DND-41 (cell line): Measurements from ENCODE around the gene AGAP5.

ENCODE experiments used
- ATAC-seq: fragments of 200-7000 bp; cut with Tn5 transposase; 3 replicates; pipeline ENCODE4 v1.9.1; 2021; ENCODE audit warnings: low read depth; ENCODE audit not compliant: insufficient read depth
- DNase-seq: peaks from one replicate; pipeline ENCODE4 v3.0.0-alpha.2; 2020
- H2AFZ ChIP-seq: 2 replicates; pipeline ENCODE4 v1.6.0; 2012; ENCODE audit warnings: low read depth, low read length
- H3K27ac ChIP-seq: 2 replicates; pipeline ENCODE4 v1.5.1; 2012; ENCODE audit warnings: low read length, inconsistent platforms
- H3K27me3 ChIP-seq: fragments of 200-600 bp; sonication (generic); 2 replicates; pipeline ENCODE4 v1.6.0; 2012; ENCODE audit warnings: low read length, mild to moderate bottlenecking, inconsistent platforms; ENCODE audit not compliant: insufficient read depth, poor library complexity
- H3K36me3 ChIP-seq: 2 replicates; pipeline ENCODE4 v1.5.1; 2012; ENCODE audit warnings: low read length, inconsistent platforms; ENCODE audit not compliant: insufficient read depth
- H3K4me1 ChIP-seq: 2 replicates; pipeline ENCODE4 v1.5.1; 2012; ENCODE audit warnings: mild to moderate bottlenecking, low read length; ENCODE audit not compliant: insufficient read depth
- H3K4me2 ChIP-seq: 2 replicates; pipeline ENCODE4 v1.6.0; 2012; ENCODE audit warnings: mild to moderate bottlenecking, moderate library complexity, low read length, inconsistent platforms; ENCODE audit not compliant: insufficient read depth
- H3K4me3 ChIP-seq, 2 experiments: fragments of 200-600 bp in 1 of 2; shearing (Covaris generic) in 1 of 2; 2 replicates each; pipeline ENCODE4 v1.5.1; 2012 to 2016; ENCODE audit warnings: inconsistent platforms in 2 of 2, low read length in 2 of 2, mild to moderate bottlenecking in 2 of 2, low read depth in 1 of 2, moderate library complexity in 1 of 2
- H3K79me2 ChIP-seq: 2 replicates; pipeline ENCODE4 v1.6.0; 2012; ENCODE audit warnings: low read length, inconsistent platforms; ENCODE audit not compliant: insufficient read depth
- H3K9ac ChIP-seq: 2 replicates; pipeline ENCODE4 v1.6.0; 2012; ENCODE audit warnings: low read depth, mild to moderate bottlenecking, inconsistent platforms, low read length, moderate library complexity
- H3K9me3 ChIP-seq: 2 replicates; pipeline ENCODE4 v1.5.1; 2012; ENCODE audit warnings: low read length, moderate library complexity, mild to moderate bottlenecking, inconsistent platforms; ENCODE audit not compliant: insufficient read depth, severe bottlenecking
- H4K20me1 ChIP-seq: 2 replicates; pipeline ENCODE4 v1.6.0; 2012; ENCODE audit warnings: low read length; ENCODE audit not compliant: insufficient read depth
- EZH2 ChIP-seq: IDR thresholded peaks from 3 replicates; pipeline ENCODE4 v1.6.1; 2012; ENCODE audit warnings: borderline replicate concordance, low read depth, mild to moderate bottlenecking, moderate library complexity, low read length, inconsistent platforms; ENCODE audit not compliant: severe bottlenecking
- TF ChIP-seq, protein P1 (sequence below): IDR thresholded peaks from 2 replicates; pipeline ENCODE4 v1.5.1; 2012; ENCODE audit warnings: borderline replicate concordance, low read length, moderate library complexity, mild to moderate bottlenecking; ENCODE audit not compliant: poor library complexity, severe bottlenecking; ENCODE audit errors: extremely low read depth

Gene AGAP5

DNA sequence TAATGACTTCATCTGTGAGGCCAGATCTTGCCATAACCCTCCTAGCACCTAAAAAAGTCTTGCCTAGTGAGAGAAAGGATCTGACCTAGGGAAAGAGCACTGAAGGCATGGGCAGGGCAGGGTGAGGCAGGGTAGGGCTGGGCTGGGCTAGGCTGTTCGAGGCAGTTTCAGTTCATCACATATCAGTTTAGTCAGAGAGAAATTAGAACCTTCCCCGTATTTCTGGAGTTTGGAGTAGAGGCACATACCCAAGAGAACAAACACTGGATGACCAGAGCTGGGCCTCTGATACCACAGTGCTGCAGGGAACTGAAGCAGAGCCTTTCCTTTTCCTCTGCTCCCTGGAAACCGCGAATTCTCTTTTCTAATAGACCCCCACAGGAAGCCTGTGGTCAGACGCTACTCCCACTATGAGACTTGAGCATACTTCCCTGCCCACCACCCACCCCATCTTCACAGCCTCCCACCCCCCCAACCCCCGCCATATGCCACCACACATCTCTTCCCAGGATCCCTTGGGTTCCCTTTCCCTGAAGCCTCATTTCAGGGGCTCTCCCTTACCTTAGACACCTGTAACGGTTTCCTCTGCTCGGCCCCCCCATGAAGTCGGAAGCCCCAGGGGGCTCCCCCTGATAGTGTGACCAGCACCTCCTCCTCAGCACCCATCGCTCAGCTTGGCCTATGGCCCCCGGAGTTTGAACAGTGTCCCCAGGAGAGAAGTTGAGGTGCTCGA, 42.5 kb downstream of the AGAP5 start:
- no peak for TF ChIP-seq EZH2
- TF ChIP-seq, protein P1, sequence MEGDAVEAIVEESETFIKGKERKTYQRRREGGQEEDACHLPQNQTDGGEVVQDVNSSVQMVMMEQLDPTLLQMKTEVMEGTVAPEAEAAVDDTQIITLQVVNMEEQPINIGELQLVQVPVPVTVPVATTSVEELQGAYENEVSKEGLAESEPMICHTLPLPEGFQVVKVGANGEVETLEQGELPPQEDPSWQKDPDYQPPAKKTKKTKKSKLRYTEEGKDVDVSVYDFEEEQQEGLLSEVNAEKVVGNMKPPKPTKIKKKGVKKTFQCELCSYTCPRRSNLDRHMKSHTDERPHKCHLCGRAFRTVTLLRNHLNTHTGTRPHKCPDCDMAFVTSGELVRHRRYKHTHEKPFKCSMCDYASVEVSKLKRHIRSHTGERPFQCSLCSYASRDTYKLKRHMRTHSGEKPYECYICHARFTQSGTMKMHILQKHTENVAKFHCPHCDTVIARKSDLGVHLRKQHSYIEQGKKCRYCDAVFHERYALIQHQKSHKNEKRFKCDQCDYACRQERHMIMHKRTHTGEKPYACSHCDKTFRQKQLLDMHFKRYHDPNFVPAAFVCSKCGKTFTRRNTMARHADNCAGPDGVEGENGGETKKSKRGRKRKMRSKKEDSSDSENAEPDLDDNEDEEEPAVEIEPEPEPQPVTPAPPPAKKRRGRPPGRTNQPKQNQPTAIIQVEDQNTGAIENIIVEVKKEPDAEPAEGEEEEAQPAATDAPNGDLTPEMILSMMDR = no peak
- H3K79me2 ChIP-seq = no peaks in the 10 kb centered on the region
- H3K9me3 ChIP-seq = no peaks in the 10 kb centered on the region
- H3K27ac ChIP-seq = no peak overlapping the region
- no peaks in the 10 kb centered on the region for H3K27me3 ChIP-seq
- H3K4me2 ChIP-seq = no peak overlapping the region; the same call in 1 of the 2 replicates
- no peak overlapping the region for H3K4me3 ChIP-seq
- no peaks in the 10 kb centered on the region for H4K20me1 ChIP-seq
- H3K36me3 ChIP-seq = no peaks in the 10 kb centered on the region
- no peak overlapping the region for H2AFZ ChIP-seq
- H3K4me1 ChIP-seq = peaks cover 10% of the 10 kb centered on the region
- ATAC-seq (peak; percentile 79), DNase-seq (peak; percentile 47)
- H3K9ac ChIP-seq = no peak overlapping the region

- H3K27me3 ChIP-seq = no peaks in the 10 kb centered on the region
- no peaks in the 10 kb centered on the region for H3K9me3 ChIP-seq
- H3K27ac ChIP-seq = no peak overlapping the region
- H3K4me2 ChIP-seq = no peak overlapping the region
- H4K20me1 ChIP-seq = no peaks in the 10 kb centered on the region
- no peak overlapping the region for H3K9ac ChIP-seq
- no peak overlapping the region for H2AFZ ChIP-seq
- DNase-seq = no peak
- H3K4me1 ChIP-seq = peaks cover 10% of the 10 kb centered on the region
- no peak for ATAC-seq
- H3K79me2 ChIP-seq = no peaks in the 10 kb centered on the region
- no peaks in the 10 kb centered on the region for H3K36me3 ChIP-seq
- no peak overlapping the region for H3K4me3 ChIP-seq
- no peak for TF ChIP-seq EZH2
- TF ChIP-seq, protein P1 = peak; percentile 34
These were observed 44.2 kb downstream of the AGAP5 start for GRCh38 chr10:73653701-73654100.

- Histone ChIP-seq H3K9me3 (no peaks in the 10 kb centered on the region), H3K4me3 (no peak overlapping the region), H3K4me2 (no peak overlapping the region), H3K27me3 (no peaks in the 10 kb centered on the region), H3K36me3 (no peaks in the 10 kb centered on the region), H3K27ac (no peak overlapping the region), H3K79me2 (no peaks in the 10 kb centered on the region), H2AFZ (no peak overlapping the region), H4K20me1 (no peaks in the 10 kb centered on the region), H3K4me1 (peaks cover 10% of the 10 kb centered on the region), H3K9ac (no peak overlapping the region)
- TF ChIP-seq, protein P1 = no peak
- TF ChIP-seq EZH2 = no peak
- no peak for ATAC-seq
- DNase-seq = no peak
These were observed 44.7 kb downstream of the AGAP5 start for GRCh38 chr10:73653195-73653594.
